Measurements from ENCODE around the gene DNAJB8. TPM values are rescaled to one million over a fixed set of nuclear protein-coding genes. Genes with fewer than 3 reads are reported as not detected.
A peak's percentile ranks its signal among the peaks of the same experiment; 100 is the strongest.

The DNAJB8 gene
- total RNA-seq, 1 donor from 2014 or later = not detected

DNA sequence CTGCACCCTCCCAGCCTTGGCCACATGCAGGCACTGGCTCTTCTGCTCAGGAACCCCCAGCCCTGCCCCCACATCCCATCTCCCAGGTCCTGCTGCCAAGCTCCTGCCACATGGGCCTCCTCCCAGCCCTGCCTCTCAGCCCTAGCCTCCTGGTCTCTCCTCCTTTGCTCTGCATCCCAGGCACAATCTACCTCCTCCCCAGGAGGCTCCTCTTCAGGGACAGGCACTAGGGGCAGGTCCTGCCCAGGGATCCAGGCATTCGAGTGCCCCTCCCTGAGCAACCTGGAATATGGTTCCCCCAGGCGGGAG is 12.4 kb downstream of the DNAJB8 start:
- DNase-seq (no peak), ATAC-seq (no peak)
- Histone ChIP-seq H3K27ac (no peak overlapping the region), H3K4me3 (no peak overlapping the region), H3K27me3 (ENCODE audit: low read depth) (peaks cover 26% of the 10 kb centered on the region), H3K36me3 (no peaks in the 10 kb centered on the region), H3K9me3 (no peaks in the 10 kb centered on the region), H3K4me1 (no peaks in the 10 kb centered on the region)
- intact Hi-C loops (cut with DNase I) = no loop called here
- TF ChIP-seq, protein P1, sequence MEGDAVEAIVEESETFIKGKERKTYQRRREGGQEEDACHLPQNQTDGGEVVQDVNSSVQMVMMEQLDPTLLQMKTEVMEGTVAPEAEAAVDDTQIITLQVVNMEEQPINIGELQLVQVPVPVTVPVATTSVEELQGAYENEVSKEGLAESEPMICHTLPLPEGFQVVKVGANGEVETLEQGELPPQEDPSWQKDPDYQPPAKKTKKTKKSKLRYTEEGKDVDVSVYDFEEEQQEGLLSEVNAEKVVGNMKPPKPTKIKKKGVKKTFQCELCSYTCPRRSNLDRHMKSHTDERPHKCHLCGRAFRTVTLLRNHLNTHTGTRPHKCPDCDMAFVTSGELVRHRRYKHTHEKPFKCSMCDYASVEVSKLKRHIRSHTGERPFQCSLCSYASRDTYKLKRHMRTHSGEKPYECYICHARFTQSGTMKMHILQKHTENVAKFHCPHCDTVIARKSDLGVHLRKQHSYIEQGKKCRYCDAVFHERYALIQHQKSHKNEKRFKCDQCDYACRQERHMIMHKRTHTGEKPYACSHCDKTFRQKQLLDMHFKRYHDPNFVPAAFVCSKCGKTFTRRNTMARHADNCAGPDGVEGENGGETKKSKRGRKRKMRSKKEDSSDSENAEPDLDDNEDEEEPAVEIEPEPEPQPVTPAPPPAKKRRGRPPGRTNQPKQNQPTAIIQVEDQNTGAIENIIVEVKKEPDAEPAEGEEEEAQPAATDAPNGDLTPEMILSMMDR (IDR thresholded peaks at IDR 0.05) = no peak

DNA sequence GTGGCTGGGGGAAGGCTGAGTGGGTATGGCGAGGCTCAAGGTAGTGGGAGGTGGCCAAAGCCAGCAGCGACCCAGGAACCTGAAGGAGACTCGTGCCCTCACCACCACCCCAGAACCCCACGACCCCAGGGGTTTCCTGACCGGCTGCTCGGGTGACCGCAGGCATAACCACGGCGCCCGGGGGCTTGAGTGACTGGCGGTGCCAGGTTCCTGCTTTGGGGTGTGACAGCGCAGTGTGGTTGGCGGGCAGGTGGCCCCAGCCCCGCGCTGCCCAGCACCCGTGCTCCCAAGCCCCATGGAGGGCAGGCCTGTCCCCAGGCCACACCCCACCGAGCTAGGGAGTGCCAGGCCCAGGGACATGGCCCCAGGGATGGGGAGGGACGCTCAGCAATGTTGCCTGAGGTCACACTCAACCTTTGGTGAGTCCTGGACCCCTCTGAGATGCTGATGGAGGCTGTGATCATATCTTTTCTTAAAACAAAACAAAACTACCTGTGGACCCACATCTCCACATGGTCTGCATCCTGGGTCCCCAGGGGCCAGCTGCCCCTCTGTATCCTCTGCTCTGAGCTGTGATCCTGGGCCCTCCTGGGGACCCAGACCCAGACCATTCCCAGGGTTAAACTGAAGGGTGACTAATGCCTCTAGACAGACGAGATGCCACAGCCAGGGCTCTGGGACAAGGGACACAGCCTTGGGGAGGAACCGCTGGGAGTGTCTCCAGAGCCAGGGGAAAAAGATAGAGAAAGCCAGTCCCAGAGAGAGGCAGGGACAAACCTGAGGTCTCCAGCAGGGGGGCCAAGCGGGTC is 13.0 kb downstream of the DNAJB8 start:
- intact Hi-C loops (cut with DNase I) = no loop called here
- Histone ChIP-seq H3K27ac (no peak overlapping the region), H3K9me3 (no peaks in the 10 kb centered on the region), H3K4me3 (no peak overlapping the region), H3K4me1 (no peaks in the 10 kb centered on the region), H3K27me3 (ENCODE audit: low read depth) (peaks cover 26% of the 10 kb centered on the region), H3K36me3 (no peaks in the 10 kb centered on the region)
- DNase-seq = no peak
- ATAC-seq = peak in 1 of 2 donors; percentile 11
- TF ChIP-seq, protein P1 (IDR thresholded peaks at IDR 0.05) = no peak

DNA sequence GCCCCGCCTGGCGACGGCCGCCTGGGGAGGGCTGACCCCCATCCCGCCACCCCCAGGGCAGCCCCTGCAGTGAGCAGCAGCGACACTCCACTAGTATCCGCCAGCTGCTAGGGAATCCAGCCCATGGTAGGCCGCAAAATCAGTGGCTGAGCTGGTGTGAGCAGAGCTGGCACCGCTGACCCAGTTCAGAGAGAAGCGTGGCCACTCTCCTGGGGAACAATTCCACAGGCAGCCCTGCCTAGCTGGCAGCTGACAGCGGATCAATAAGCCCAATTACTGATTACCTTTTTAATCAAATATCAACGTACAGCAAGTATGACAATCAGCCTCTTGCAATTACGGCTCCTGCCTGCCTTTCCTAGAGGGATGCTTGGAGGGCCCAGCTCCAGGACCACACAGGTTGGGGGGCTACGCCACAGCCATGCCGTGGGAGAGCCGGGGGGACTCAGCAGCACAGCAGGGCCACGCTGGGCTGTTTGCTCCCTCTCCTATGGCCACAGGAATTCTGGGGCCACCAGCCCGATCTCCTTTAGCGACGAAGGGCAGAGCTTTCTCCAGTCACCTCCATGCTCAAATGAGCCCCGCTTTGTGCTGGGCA is 13.9 kb downstream of the DNAJB8 start:
- H3K27me3 ChIP-seq (ENCODE audit: low read depth) = peaks cover 26% of the 10 kb centered on the region
- no peak overlapping the region for H3K4me3 ChIP-seq
- H3K36me3 ChIP-seq = no peaks in the 10 kb centered on the region
- no peaks in the 10 kb centered on the region for H3K9me3 ChIP-seq
- TF ChIP-seq, protein P1 (IDR thresholded peaks at IDR 0.05) = no peak
- no peak overlapping the region for H3K27ac ChIP-seq
- H3K4me1 ChIP-seq = no peaks in the 10 kb centered on the region
- intact Hi-C loops (cut with DNase I) = no loop called here
- DNase-seq (no peak), ATAC-seq (no peak)

GRCh38 chr3:128452120-128452519 is 14.6 kb downstream of the DNAJB8 start:
- no peak for DNase-seq
- no peaks in the 10 kb centered on the region for H3K4me1 ChIP-seq
- no peaks in the 10 kb centered on the region for H3K9me3 ChIP-seq
- no peak overlapping the region for H3K27ac ChIP-seq
- H3K36me3 ChIP-seq = no peaks in the 10 kb centered on the region
- H3K27me3 ChIP-seq (ENCODE audit: low read depth) = peaks cover 26% of the 10 kb centered on the region
- intact Hi-C loops (cut with DNase I) = no loop called here
- H3K4me3 ChIP-seq = no peak overlapping the region
- ATAC-seq = no peak
- TF ChIP-seq, protein P1 (IDR thresholded peaks at IDR 0.05) = no peak

DNA sequence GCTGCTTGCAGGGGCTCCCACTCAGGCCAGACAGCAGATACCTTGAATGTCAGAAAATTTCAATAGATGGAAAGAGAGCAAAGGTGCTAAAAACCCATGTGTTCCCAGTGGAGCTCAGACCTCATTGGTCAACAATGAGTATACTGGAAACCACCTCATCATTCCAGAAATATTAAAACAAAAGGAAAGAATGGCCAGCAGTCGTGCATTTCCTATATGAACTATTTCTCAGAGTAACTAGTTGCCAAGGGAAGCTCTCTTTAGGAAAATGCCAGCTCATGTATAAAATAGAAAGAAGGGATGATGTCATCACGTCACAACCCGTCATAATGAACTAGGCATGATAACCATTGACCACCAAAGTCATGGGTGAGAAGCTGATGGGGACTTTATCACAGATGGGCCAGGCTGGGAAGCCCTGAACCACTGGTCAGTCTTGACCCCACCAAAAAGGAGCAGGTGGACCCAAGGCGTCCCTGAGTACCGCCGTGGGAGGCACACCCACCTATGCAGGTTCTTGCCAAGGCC is 17.5 kb downstream of the DNAJB8 start:
- Histone ChIP-seq H3K9me3 (no peaks in the 10 kb centered on the region), H3K36me3 (no peaks in the 10 kb centered on the region)

More for the DNA sequence above, 17.5 kb downstream of the DNAJB8 start:
- DNase-seq = no peak
- TF ChIP-seq, protein P1 (IDR thresholded peaks at IDR 0.05) = no peak
- Histone ChIP-seq H3K4me1 (no peaks in the 10 kb centered on the region), H3K27ac (no peak overlapping the region), H3K4me3 (no peak overlapping the region), H3K27me3 (ENCODE audit: low read depth) (peaks cover 7% of the 10 kb centered on the region)
- intact Hi-C loops (cut with DNase I) = no loop called here
- no peak for ATAC-seq
